CD4-positive, alpha-beta T cell treated with Interleukin-4 for 4 hours (primary cell): ENCODE data around the gene DDX17.

Experiments used
- DNase-seq: peaks from one replicate; pipeline ENCODE4 v3.0.0-alpha.2; 2020

Gene DDX17

GRCh38 chr22:38464992-38465672 lies 41.0 kb downstream of the DDX17 start:
- DNase-seq = no peak

GRCh38 chr22:38462960-38463784 lies 42.9 kb downstream of the DDX17 start:
- no peak for DNase-seq

GRCh38 chr22:38461414-38462081 lies 44.6 kb downstream of the DDX17 start:
- DNase-seq = peak; percentile 29

GRCh38 chr22:38461057-38461413 lies 45.1 kb downstream of the DDX17 start:
- DNase-seq = no peak

GRCh38 chr22:38460426-38460840 lies 45.7 kb downstream of the DDX17 start:
- DNase-seq = no peak

GRCh38 chr22:38456841-38457699 lies 49.0 kb downstream of the DDX17 start:
- no peak for DNase-seq

- DNase-seq = no peak
Measured at GRCh38 chr22:38456272-38456835, 49.8 kb downstream of the DDX17 start.

GRCh38 chr22:38455530-38456271 lies 50.4 kb downstream of the DDX17 start:
- no peak for DNase-seq

- DNase-seq = no peak
Measured at GRCh38 chr22:38455076-38455529, 51.0 kb downstream of the DDX17 start, which contains the start of gene KCNJ4. Gene KCNJ4 (minus strand): TSS chr22:38455199. CDS start chr22:38428132, 27,067 bp downstream.

- no peak for DNase-seq
Measured at GRCh38 chr22:38454353-38455075, 51.6 kb downstream of the DDX17 start.

GRCh38 chr22:38453996-38454352 lies 52.1 kb downstream of the DDX17 start:
- DNase-seq = no peak

- DNase-seq = no peak
Measured at GRCh38 chr22:38453066-38453672, 52.9 kb downstream of the DDX17 start.

GRCh38 chr22:38452373-38453065 lies 53.6 kb downstream of the DDX17 start:
- DNase-seq = no peak

GRCh38 chr22:38451864-38452263 lies 54.2 kb downstream of the DDX17 start:
- no peak for DNase-seq

GRCh38 chr22:38451404-38451803 lies 54.7 kb downstream of the DDX17 start:
- DNase-seq = no peak

GRCh38 chr22:38450234-38450797 lies 55.8 kb downstream of the DDX17 start:
- no peak for DNase-seq

- DNase-seq = no peak
Measured at GRCh38 chr22:38449776-38450175, 56.3 kb downstream of the DDX17 start.

- DNase-seq = no peak
Measured at GRCh38 chr22:38448945-38449745, 57.0 kb downstream of the DDX17 start.
